Activated CD8-positive, alpha-beta memory T cell treated with anti-CD3 and anti-CD28 coated beads for 48 hours (primary cell): ENCODE data around the gene NFIL3.

Experiments
- DNase-seq, 3 experiments: peaks; one replicate each; pipeline ENCODE4 v3.0.0-alpha.2; 2020; ENCODE audit warnings: low read depth in 2 of 3, low spot score in 2 of 3

Gene NFIL3

DNA sequence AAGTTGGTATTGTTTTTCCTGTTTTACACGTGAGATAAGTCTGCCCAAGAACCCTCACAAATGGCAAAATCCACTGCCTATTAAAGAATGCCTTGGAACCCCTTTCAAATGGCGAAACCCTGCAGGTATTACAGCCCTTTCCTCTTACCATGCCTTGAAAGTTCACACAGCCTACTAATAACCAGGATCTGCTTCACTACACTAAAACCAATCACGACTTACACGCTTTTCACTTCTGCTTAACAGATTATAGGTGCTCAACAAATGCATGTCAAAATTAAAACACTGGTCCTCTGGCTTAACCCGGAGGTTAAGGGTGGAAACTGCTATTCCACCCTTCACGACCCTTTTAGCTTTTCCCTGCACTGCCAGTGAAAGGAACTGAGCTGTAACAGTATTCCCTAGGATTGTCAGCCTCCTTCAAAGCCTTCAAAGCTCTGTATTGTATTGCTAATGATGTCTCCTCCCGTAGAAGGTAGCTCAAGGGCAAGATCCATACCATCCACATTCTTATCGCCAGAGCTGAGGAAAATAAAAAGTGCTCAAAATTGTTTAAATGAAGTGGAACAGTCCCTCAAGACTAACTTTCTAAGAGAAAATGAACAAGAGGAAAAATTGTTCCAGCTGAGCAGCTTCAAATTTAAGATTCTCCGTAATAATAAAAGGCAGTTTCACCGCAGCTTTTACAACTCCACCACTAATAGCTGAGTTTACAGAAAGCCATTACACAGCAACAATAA is 62.9 kb downstream of the NFIL3 start:
- no peak for DNase-seq

DNA sequence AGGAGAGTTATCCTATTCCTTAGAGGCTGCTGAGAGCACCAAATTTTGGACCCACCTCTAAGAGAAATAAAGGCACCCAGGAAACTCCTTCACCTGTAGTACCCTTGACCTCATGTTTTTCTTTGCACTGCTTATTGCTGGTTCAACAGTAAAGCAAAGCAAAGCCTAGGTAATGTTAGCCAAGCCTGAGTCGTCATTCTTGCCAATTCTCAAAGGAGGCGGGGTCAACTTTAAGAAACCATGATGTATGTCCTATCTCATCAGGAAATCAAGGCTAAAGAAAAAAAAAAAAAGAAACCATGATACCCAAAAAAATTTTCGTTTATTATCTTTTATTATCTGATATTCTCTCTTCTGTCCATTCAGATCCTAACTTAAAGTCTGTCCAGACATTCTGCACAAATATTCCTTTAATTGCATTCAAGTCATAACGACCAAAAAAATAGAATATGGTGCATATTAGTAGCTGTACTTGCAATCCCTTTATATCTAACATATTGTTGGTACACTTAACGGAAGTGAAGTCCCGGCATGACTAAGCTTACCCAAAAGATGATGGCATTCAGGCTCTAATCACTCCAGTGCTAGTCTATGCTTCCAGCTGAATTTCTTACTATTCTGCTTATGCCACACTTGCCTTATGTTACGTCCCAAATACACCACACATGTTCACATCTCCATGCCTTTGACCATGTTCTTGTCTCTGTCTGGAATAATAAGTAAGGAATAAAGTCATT is 63.7 kb downstream of the NFIL3 start:
- DNase-seq = no peak

DNA sequence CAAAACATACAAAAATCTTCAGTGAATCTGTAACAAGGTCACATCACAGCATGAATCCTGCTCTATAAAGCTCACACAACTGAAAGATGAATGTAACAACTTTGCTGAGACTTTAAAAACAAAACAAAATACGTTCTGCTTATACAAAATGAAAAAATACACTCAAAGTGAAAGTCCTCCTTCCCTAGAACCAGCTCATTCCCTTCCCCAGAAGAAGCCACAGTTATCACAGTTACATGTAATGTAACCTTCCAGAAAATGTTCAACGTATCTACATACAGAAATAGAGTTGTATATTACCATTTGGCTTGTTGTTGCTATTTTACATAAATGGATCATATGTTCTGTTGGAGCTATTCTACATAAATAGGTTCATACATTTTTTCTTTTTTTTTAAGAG is 64.5 kb downstream of the NFIL3 start:
- DNase-seq = no peak
